ENCODE data around the gene TVP23C. TPM values are rescaled to one million over a fixed set of nuclear protein-coding genes. Genes with fewer than 3 reads are reported as not detected.

Gene TVP23C
- total RNA-seq, 2 experiments from 2014 or later, result 6.5 TPM

DNA sequence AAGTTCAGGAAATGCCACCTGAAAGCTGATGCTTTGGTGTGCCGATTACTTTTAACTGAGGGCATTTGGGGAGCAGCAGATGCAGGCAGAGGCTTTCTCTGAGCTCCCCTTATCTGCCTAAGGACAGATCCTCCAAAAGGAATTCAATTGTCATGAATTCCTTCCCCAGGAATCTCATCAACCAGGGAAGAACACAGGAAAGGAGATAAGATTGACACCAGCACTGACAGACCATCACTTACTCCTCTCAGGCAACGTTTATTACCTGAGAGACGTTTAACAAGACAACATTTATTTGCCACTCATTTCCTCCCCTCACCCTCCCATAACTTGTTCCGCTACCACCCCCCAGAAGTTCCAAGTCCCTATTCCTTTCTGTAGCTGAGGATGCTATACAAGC is 78.2 kb downstream of the TVP23C start:
- intact Hi-C loops (cut with micrococcal nuclease), result no loop called here
- CTCF ChIA-PET, result interaction anchor here (1.1 kb wide), 1 partner anchor 228 kb away, joined by 3 read pairs; no protein-coding TSS in a partner anchor
- DNase-seq, result no peak
- Mint-ChIP-seq H3K4me3 (no peak overlapping the region), H3K36me3 (ENCODE audit: low read depth) (no peaks in the 10 kb centered on the region), H3K27me3 (ENCODE audit: low read depth) (no peaks in the 10 kb centered on the region), H3K9me3 (no peaks in the 10 kb centered on the region), H3K4me1 (ENCODE audit: low read depth) (no peaks in the 10 kb centered on the region), H3K27ac (no peak overlapping the region)

- no peaks in the 10 kb centered on the region for H3K4me1 Mint-ChIP-seq (ENCODE audit: low read depth)
- no peaks in the 10 kb centered on the region for H3K36me3 Mint-ChIP-seq (ENCODE audit: low read depth)
- no peaks in the 10 kb centered on the region for H3K9me3 Mint-ChIP-seq
Measured at GRCh38 chr17:15483431-15483830, 79.9 kb downstream of the TVP23C start.

DNA sequence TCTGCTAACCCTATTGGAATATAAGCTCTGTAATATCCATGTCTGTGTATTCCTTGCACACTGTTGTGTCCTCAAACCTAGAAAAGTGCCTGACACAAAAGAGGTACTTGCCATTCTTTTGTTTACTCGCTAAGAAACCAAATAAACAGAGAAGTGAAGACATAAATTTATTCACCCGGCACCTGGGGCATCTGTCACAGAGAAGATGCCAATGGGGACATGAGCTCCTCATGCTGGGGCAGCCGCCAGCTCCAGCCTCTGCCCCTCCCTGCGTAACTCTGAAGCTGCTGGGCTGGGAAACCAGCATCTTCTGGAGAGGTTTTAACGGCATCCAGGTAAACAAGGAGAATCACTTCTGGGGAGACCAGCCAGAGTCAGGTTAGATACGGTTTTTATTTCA is 80.8 kb downstream of the TVP23C start:
- Mint-ChIP-seq H3K9me3 (no peaks in the 10 kb centered on the region), H3K4me3 (no peak overlapping the region)

More at GRCh38 chr17:15483431-15483830, 79.9 kb downstream of the TVP23C start:
- H3K4me3 Mint-ChIP-seq, result no peak overlapping the region
- no peak overlapping the region for H3K27ac Mint-ChIP-seq
- no peak for DNase-seq
- CTCF ChIA-PET, result no interaction called here
- no peaks in the 10 kb centered on the region for H3K27me3 Mint-ChIP-seq (ENCODE audit: low read depth)
- intact Hi-C loops (cut with micrococcal nuclease), result no loop called here

DNA sequence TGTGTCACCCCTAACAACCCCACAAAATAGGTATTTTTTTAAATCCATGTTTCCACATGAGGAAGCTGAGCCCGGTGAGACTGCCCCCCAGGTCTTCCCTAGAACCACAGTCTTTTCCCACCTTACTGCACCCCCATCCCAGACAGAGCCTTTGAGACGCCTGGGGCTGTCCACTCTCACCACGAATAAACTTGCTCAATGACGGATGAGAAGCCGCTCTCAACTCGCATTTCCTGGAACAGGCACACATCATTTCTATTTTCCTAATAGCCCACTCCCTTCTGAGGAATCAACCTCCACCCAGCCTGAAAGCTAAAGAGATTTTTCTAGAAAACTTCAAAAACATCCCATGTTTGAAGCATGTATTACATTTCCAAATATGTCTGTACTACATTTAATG is 81.8 kb downstream of the TVP23C start:
- no peak overlapping the region for H3K4me3 Mint-ChIP-seq
- no peak for DNase-seq

More for the DNA sequence above, 80.8 kb downstream of the TVP23C start:
- Mint-ChIP-seq H3K4me1 (ENCODE audit: low read depth) (no peaks in the 10 kb centered on the region), H3K36me3 (ENCODE audit: low read depth) (no peaks in the 10 kb centered on the region), H3K27me3 (ENCODE audit: low read depth) (no peaks in the 10 kb centered on the region), H3K27ac (no peak overlapping the region)
- CTCF ChIA-PET, result interaction anchor here (0.7 kb wide), 1 partner anchor 19 kb away, joined by 3 read pairs; no protein-coding TSS in a partner anchor
- no peak for DNase-seq
- intact Hi-C loops (cut with micrococcal nuclease), result no loop called here

GRCh38 chr17:15480204-15480603 is 83.1 kb downstream of the TVP23C start:
- Mint-ChIP-seq H3K4me3 (no peak overlapping the region), H3K36me3 (ENCODE audit: low read depth) (no peaks in the 10 kb centered on the region), H3K4me1 (ENCODE audit: low read depth) (no peaks in the 10 kb centered on the region), H3K27me3 (ENCODE audit: low read depth) (no peaks in the 10 kb centered on the region), H3K27ac (no peak overlapping the region), H3K9me3 (no peaks in the 10 kb centered on the region)
- intact Hi-C loops (cut with micrococcal nuclease), result no loop called here
- CTCF ChIA-PET, result no interaction called here
- no peak for DNase-seq

More for the DNA sequence above, 81.8 kb downstream of the TVP23C start:
- intact Hi-C loops (cut with micrococcal nuclease), result no loop called here
- CTCF ChIA-PET, result no interaction called here
- Mint-ChIP-seq H3K27ac (no peak overlapping the region), H3K9me3 (no peaks in the 10 kb centered on the region), H3K4me1 (ENCODE audit: low read depth) (no peaks in the 10 kb centered on the region), H3K27me3 (ENCODE audit: low read depth) (no peaks in the 10 kb centered on the region), H3K36me3 (ENCODE audit: low read depth) (no peaks in the 10 kb centered on the region)

- H3K4me1 Mint-ChIP-seq (ENCODE audit: low read depth), result no peaks in the 10 kb centered on the region
- H3K9me3 Mint-ChIP-seq, result no peaks in the 10 kb centered on the region
- CTCF ChIA-PET, result no interaction called here
- H3K27ac Mint-ChIP-seq, result no peak overlapping the region
- DNase-seq, result no peak
- intact Hi-C loops (cut with micrococcal nuclease), result no loop called here
- no peaks in the 10 kb centered on the region for H3K27me3 Mint-ChIP-seq (ENCODE audit: low read depth)
- no peak overlapping the region for H3K4me3 Mint-ChIP-seq
- H3K36me3 Mint-ChIP-seq (ENCODE audit: low read depth), result no peaks in the 10 kb centered on the region
Measured at GRCh38 chr17:15479703-15480102, 83.6 kb downstream of the TVP23C start.

DNA sequence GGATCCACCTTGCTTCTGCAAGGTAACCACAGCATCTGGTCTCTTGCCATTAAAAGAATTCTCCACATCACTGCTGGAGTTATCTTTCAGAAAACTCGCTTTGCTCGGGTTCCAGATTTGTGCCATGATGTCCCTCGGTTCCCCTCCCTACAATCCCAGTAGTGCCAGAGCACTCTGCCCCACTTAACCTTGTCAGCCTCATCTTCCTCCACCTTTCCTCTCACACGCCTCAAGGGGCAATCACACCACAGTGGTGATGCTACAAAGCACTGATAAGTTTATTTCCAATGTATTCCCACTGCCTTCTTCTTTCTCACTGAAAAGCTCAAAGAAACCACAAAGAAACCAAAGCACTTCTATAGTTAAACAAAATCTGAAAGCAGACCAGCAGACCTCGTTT is 84.4 kb downstream of the TVP23C start:
- H3K4me1 Mint-ChIP-seq (ENCODE audit: low read depth), result no peaks in the 10 kb centered on the region
- H3K9me3 Mint-ChIP-seq, result no peaks in the 10 kb centered on the region
- CTCF ChIA-PET, result interaction anchor here (0.6 kb wide), 1 partner anchor 75 kb away, joined by 3 read pairs; no protein-coding TSS in a partner anchor
- DNase-seq, result no peak
- H3K4me3 Mint-ChIP-seq, result no peak overlapping the region
- H3K36me3 Mint-ChIP-seq (ENCODE audit: low read depth), result no peaks in the 10 kb centered on the region
- no peak overlapping the region for H3K27ac Mint-ChIP-seq
- intact Hi-C loops (cut with micrococcal nuclease), result no loop called here
- H3K27me3 Mint-ChIP-seq (ENCODE audit: low read depth), result no peaks in the 10 kb centered on the region

- Mint-ChIP-seq H3K27ac (no peak overlapping the region), H3K9me3 (no peaks in the 10 kb centered on the region), H3K4me1 (ENCODE audit: low read depth) (no peaks in the 10 kb centered on the region), H3K27me3 (ENCODE audit: low read depth) (no peaks in the 10 kb centered on the region), H3K36me3 (ENCODE audit: low read depth) (no peaks in the 10 kb centered on the region), H3K4me3 (no peak overlapping the region)
- intact Hi-C loops (cut with micrococcal nuclease), result no loop called here
- CTCF ChIA-PET, result no interaction called here
- DNase-seq, result no peak
Measured at GRCh38 chr17:15475631-15476354, 87.5 kb downstream of the TVP23C start.

GRCh38 chr17:15472891-15473290 is 90.4 kb downstream of the TVP23C start:
- Mint-ChIP-seq H3K27me3 (ENCODE audit: low read depth) (no peaks in the 10 kb centered on the region), H3K36me3 (ENCODE audit: low read depth) (no peaks in the 10 kb centered on the region), H3K9me3 (no peaks in the 10 kb centered on the region), H3K27ac (no peak overlapping the region), H3K4me3 (no peak overlapping the region), H3K4me1 (ENCODE audit: low read depth) (no peaks in the 10 kb centered on the region)
- DNase-seq, result no peak
- intact Hi-C loops (cut with micrococcal nuclease), result no loop called here
- CTCF ChIA-PET, result no interaction called here

DNA sequence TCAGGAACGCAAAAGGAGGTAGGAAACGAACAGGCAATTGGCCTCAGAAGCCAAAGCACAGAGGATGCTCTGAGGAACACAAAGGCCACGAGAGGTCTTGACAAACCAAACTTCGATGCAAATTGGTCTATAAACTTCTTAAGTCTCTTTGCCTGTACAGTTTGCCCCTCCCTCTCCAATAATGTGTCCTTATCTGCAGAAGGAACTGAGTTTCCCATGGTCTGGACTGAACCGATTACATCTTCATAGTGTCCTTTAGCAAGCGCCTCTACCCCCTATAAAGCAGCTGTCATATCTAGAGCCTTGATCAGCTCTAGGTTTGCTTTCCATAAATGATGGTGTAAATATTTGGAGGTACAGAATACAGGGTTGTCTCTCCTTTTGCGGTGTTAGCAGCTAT is 92.7 kb downstream of the TVP23C start:
- H3K4me3 Mint-ChIP-seq, result no peak overlapping the region
- no peaks in the 10 kb centered on the region for H3K27me3 Mint-ChIP-seq (ENCODE audit: low read depth)
- no peaks in the 10 kb centered on the region for H3K9me3 Mint-ChIP-seq
- CTCF ChIA-PET, result no interaction called here
- DNase-seq, result no peak
- H3K4me1 Mint-ChIP-seq (ENCODE audit: low read depth), result no peaks in the 10 kb centered on the region
- H3K36me3 Mint-ChIP-seq (ENCODE audit: low read depth), result no peaks in the 10 kb centered on the region
- no peak overlapping the region for H3K27ac Mint-ChIP-seq
- intact Hi-C loops (cut with micrococcal nuclease), result no loop called here

DNA sequence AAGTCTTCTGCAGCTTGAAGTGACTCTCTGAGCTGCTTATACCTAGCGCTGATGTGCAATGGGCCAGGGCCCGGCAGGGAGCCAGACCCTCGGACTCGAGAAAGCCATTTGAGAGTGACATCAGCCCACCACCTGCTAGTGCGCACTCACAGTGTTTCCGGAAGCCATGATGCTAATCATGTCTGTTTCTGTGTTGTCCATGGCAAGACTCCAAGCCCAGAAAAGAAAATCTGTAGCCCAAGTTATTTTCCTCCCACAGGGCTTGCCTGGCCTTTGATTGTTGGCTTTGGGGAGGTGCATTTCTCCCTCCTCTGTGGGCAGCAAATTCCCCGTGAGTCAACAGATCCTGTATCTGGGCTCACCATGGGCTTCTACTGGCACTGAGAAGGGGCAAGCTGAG is 94.0 kb downstream of the TVP23C start:
- Mint-ChIP-seq H3K36me3 (ENCODE audit: low read depth) (no peaks in the 10 kb centered on the region), H3K4me3 (no peak overlapping the region), H3K27ac (no peak overlapping the region), H3K27me3 (ENCODE audit: low read depth) (no peaks in the 10 kb centered on the region), H3K9me3 (no peaks in the 10 kb centered on the region), H3K4me1 (ENCODE audit: low read depth) (no peaks in the 10 kb centered on the region)
- CTCF ChIA-PET, result no interaction called here
- no peak for DNase-seq
- intact Hi-C loops (cut with micrococcal nuclease), result no loop called here

DNA sequence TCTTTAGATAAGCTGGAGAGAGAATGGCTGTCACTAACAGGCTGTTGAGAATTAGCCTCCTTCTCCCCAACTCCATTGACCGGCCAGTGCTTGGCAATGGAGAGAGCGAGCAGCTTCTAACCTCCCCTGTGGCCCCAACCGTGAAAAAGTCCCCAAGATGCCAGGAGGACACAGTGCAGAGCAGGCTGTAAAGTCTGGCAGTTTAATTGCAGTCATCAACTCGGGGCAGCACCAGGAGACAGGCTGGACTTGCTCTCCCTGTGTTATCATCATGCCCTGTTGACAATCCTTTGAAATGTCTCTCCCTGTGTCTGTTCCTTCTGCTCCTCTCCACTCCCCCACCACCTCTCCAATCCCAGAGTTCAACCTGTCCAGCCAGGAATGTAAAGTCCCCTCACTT is 95.2 kb downstream of the TVP23C start:
- CTCF ChIA-PET, result no interaction called here

DNA sequence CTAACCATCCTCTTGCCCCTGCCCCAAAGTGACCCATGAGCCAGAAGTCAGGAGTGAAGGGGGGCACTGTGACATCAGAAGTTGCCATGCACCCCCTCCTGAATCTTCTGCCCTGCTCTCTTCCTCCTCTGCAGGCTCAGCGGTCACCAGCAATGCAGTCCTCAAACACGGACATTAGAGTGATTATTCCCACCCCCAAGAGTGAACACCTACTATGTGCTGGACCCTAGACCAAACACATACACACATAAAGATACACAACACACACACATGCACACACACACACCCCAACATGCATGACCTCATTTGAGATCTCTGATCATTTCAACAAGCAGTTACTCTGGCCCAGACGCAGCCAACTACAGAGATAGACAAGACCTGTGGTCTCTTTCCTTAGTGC is 95.7 kb downstream of the TVP23C start, which contains the start of gene CDRT4:
TSS of gene CDRT4 (minus strand) at position 30 of the 400 bp plus-strand sequence. CDS start 27,383 bp downstream, outside the sequence.
- DNase-seq, result no peak
- peaks cover 1% of the 10 kb centered on the region for H3K9me3 Mint-ChIP-seq
- peaks cover 6% of the 10 kb centered on the region for H3K36me3 Mint-ChIP-seq (ENCODE audit: low read depth)
- intact Hi-C loops (cut with micrococcal nuclease), result no loop called here
- H3K4me3 Mint-ChIP-seq, result no peak within 1 kb of the TSS
- no peak within 1 kb of the TSS for H3K27ac Mint-ChIP-seq
- H3K4me1 Mint-ChIP-seq (ENCODE audit: low read depth), result no peaks in the 10 kb centered on the region
- CTCF ChIA-PET, result no interaction called here
- H3K27me3 Mint-ChIP-seq (ENCODE audit: low read depth), result no peaks in the 10 kb centered on the region

More for the DNA sequence above, 95.2 kb downstream of the TVP23C start:
- H3K4me1 Mint-ChIP-seq (ENCODE audit: low read depth), result no peaks in the 10 kb centered on the region
- intact Hi-C loops (cut with micrococcal nuclease), result no loop called here
- H3K4me3 Mint-ChIP-seq, result no peak overlapping the region
- no peak overlapping the region for H3K27ac Mint-ChIP-seq
- peaks cover under 1% of the 10 kb centered on the region for H3K36me3 Mint-ChIP-seq (ENCODE audit: low read depth)
- no peaks in the 10 kb centered on the region for H3K27me3 Mint-ChIP-seq (ENCODE audit: low read depth)
- no peak for DNase-seq
- no peaks in the 10 kb centered on the region for H3K9me3 Mint-ChIP-seq

All from activated naive CD4-positive, alpha-beta T cell treated with anti-CD3 and anti-CD28 coated beads for 36 hours (primary cell).